MM.1S (cell line): ENCODE measurements around the gene ANKRD9.

ENCODE experiments used
- DNase-seq: peaks from one replicate; pipeline ENCODE4 v3.0.0-alpha.2; 2015
- H2AFZ ChIP-seq: fragments of 300-600 bp; sonication (generic); 2 replicates; pipeline ENCODE4 v1.6.0; 2016; ENCODE audit warnings: antibody characterized with exemption, low read length
- H3F3A ChIP-seq: fragments of 300-600 bp; sonication (generic); 2 replicates; pipeline ENCODE4 v1.6.1; 2016; ENCODE audit warnings: mild to moderate bottlenecking, antibody characterized with exemption, low read length, moderate library complexity, mixed read lengths; ENCODE audit not compliant: insufficient read depth
- H3K27ac ChIP-seq: fragments of 300-600 bp; sonication (generic); 2 replicates; pipeline ENCODE4 v1.5.1; 2016; ENCODE audit warnings: mild to moderate bottlenecking, low read length
- H3K27me3 ChIP-seq: fragments of 300-600 bp; sonication (generic); replicated peaks from 2 replicates; pipeline ENCODE4 v1.6.0; 2016; ENCODE audit warnings: low read length; ENCODE audit not compliant: insufficient read depth
- H3K36me3 ChIP-seq: fragments of 300-600 bp; sonication (generic); replicated peaks from 2 replicates; pipeline ENCODE4 v1.6.1; 2016; ENCODE audit warnings: mild to moderate bottlenecking, low read length, mixed read lengths; ENCODE audit not compliant: insufficient read depth
- H3K4me1 ChIP-seq: fragments of 300-600 bp; sonication (generic); 2 replicates; pipeline ENCODE4 v1.6.1; 2016; ENCODE audit warnings: low read length, mixed read lengths
- H3K4me2 ChIP-seq: fragments of 300-600 bp; sonication (generic); 2 replicates; pipeline ENCODE4 v1.6.0; 2016; ENCODE audit warnings: low read depth, low read length
- H3K4me3 ChIP-seq: fragments of 300-600 bp; sonication (generic); 2 replicates; pipeline ENCODE4 v1.5.1; 2016; ENCODE audit warnings: low read length, mixed read lengths
- H3K79me2 ChIP-seq: fragments of 300-600 bp; sonication (generic); 2 replicates; pipeline ENCODE4 v1.6.1; 2016; ENCODE audit warnings: mixed run types, low read length, mixed read lengths
- H3K9ac ChIP-seq: fragments of 300-600 bp; sonication (generic); 2 replicates; pipeline ENCODE4 v1.6.1; 2016; ENCODE audit warnings: low read length, mixed read lengths
- H3K9me2 ChIP-seq: fragments of 300-600 bp; sonication (generic); replicated peaks from 2 replicates; pipeline ENCODE4 v1.6.1; 2016; ENCODE audit warnings: mild to moderate bottlenecking, low read length, mixed read lengths; ENCODE audit not compliant: insufficient read depth
- H3K9me3 ChIP-seq: fragments of 300-600 bp; sonication (generic); replicated peaks from 2 replicates; pipeline ENCODE4 v1.6.1; 2016; ENCODE audit warnings: mild to moderate bottlenecking, low read length, mixed read lengths; ENCODE audit not compliant: insufficient read depth
- H4K20me1 ChIP-seq: fragments of 300-600 bp; sonication (generic); 2 replicates; pipeline ENCODE4 v1.6.1; 2016; ENCODE audit warnings: mild to moderate bottlenecking, low read length, moderate library complexity, mixed read lengths; ENCODE audit not compliant: insufficient read depth
- CTCF ChIP-seq: fragments of 300-600 bp; sonication (generic); IDR thresholded peaks from 2 replicates; pipeline ENCODE4 v1.5.1; 2016; ENCODE audit warnings: antibody characterized with exemption, low read length, mixed read lengths
- EZH2 ChIP-seq: fragments of 300-600 bp; sonication (generic); optimal IDR thresholded peaks from 2 replicates; pipeline ENCODE3; 2017; ENCODE audit warnings: low read depth, mild to moderate bottlenecking, antibody characterized with exemption, low read length, mixed read lengths
- EZH2phosphoT487 ChIP-seq: fragments of 300-600 bp; sonication (generic); IDR thresholded peaks from 2 replicates; pipeline ENCODE4 v1.6.1; 2018; ENCODE audit warnings: antibody characterized with exemption, low read length

The ANKRD9 gene

GRCh38 chr14:102493096-102493495 lies 16.5 kb downstream of the ANKRD9 start:
- no peaks in the 10 kb centered on the region for H3F3A ChIP-seq
- H3K4me1 ChIP-seq = no peaks in the 10 kb centered on the region
- no peak overlapping the region for H3K9ac ChIP-seq
- no peaks in the 10 kb centered on the region for H3K36me3 ChIP-seq
- H4K20me1 ChIP-seq = no peaks in the 10 kb centered on the region
- no peaks in the 10 kb centered on the region for H3K9me3 ChIP-seq
- H3K4me2 ChIP-seq = no peak overlapping the region
- DNase-seq = no peak
- H3K27me3 ChIP-seq = no peaks in the 10 kb centered on the region
- H3K9me2 ChIP-seq = no peaks in the 10 kb centered on the region
- no peak overlapping the region for H2AFZ ChIP-seq
- TF ChIP-seq EZH2phosphoT487 (no peak), EZH2 (no peak), CTCF (no peak)
- H3K79me2 ChIP-seq = no peaks in the 10 kb centered on the region
- H3K27ac ChIP-seq = no peak overlapping the region
- H3K4me3 ChIP-seq = no peak overlapping the region

- DNase-seq = no peak
- H3K4me2 ChIP-seq = no peak overlapping the region
- H3K4me1 ChIP-seq = no peaks in the 10 kb centered on the region
- H3K36me3 ChIP-seq = no peaks in the 10 kb centered on the region
- no peaks in the 10 kb centered on the region for H3K27me3 ChIP-seq
- TF ChIP-seq EZH2phosphoT487 (no peak), EZH2 (no peak), CTCF (no peak)
- H3K27ac ChIP-seq = no peak overlapping the region
- H3K4me3 ChIP-seq = no peak overlapping the region
- no peaks in the 10 kb centered on the region for H3K9me3 ChIP-seq
- H2AFZ ChIP-seq = no peak overlapping the region
- no peaks in the 10 kb centered on the region for H3K79me2 ChIP-seq
- H3K9me2 ChIP-seq = no peaks in the 10 kb centered on the region
- no peak overlapping the region for H3K9ac ChIP-seq
- no peaks in the 10 kb centered on the region for H4K20me1 ChIP-seq
- H3F3A ChIP-seq = no peaks in the 10 kb centered on the region
Measured at GRCh38 chr14:102492531-102492910, 17.1 kb downstream of the ANKRD9 start.

GRCh38 chr14:102491786-102492530 lies 17.6 kb downstream of the ANKRD9 start:
- Histone ChIP-seq H2AFZ (no peak overlapping the region), H3K9me2 (no peaks in the 10 kb centered on the region), H3F3A (no peaks in the 10 kb centered on the region), H3K9ac (no peak overlapping the region), H3K27ac (no peak overlapping the region), H3K79me2 (no peaks in the 10 kb centered on the region), H3K27me3 (no peaks in the 10 kb centered on the region), H4K20me1 (no peaks in the 10 kb centered on the region), H3K4me2 (no peak overlapping the region), H3K4me1 (no peaks in the 10 kb centered on the region), H3K36me3 (no peaks in the 10 kb centered on the region), H3K9me3 (no peaks in the 10 kb centered on the region), H3K4me3 (no peak overlapping the region)
- no peak for DNase-seq
- no peak for TF ChIP-seq EZH2phosphoT487
- no peak for TF ChIP-seq EZH2
- TF ChIP-seq CTCF = no peak
